GM19455 (cell line): ENCODE data around the gene IQCF5.
"Not testable (repeated sequence)": the region's sequence is repeated elsewhere in the genome, so short reads cannot be mapped to it uniquely, and the experiment has no call there.

Experiments used
- ATAC-seq: cut with Tn5 transposase; IDR thresholded peaks from one replicate; pipeline ENCODE4 v1.9.1; 2021; ENCODE audit not compliant: unreplicated experiment

Gene IQCF5

DNA sequence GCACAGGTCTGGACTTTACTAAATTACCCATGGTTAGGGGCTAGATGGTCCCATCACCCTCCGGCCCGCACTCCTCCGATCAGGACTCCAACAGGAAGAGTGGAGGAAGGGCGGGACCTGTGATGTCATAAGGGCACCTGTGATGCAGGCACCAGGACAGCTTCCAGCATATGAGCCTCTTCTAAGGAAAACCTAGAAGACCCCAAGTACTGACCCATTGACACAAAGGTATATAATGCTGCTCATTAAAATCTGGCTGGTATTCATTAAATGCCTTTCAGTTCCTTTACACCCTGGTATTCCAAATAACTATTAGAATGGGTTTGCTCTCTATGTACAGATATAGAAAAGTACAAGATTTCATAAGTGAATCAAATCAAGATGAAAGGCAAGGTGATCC, at the start of gene IQCF5:
Gene IQCF5 (minus strand): TSS at position 101 of the 400 bp plus-strand sequence. CDS start 70 bp downstream, at position 31.
- no peak for ATAC-seq

DNA sequence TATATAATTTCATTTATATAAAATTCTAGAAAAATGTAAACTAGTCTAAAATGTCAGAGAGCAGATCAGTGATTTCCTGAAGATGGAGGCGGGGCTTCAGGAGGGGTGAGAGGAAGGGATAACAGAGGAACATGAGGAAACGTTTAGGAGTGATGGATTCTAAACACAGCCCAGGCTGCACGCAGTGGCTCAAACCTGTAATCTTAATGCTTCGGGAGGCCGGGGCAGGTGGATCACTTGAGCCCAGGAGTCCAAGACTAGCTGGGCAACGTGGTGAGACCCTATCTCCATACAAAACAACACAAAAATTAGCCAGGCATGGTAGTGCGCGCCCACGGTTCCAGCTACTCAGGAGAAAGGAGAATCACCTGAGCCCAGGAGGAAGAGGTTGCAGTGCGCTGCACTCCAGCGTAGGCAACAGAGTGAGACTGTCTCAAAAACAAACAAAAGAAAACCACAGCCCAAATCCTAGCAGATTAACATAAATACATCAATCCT, 45.7 kb upstream of the IQCF5 start:
- ATAC-seq: no peak

DNA sequence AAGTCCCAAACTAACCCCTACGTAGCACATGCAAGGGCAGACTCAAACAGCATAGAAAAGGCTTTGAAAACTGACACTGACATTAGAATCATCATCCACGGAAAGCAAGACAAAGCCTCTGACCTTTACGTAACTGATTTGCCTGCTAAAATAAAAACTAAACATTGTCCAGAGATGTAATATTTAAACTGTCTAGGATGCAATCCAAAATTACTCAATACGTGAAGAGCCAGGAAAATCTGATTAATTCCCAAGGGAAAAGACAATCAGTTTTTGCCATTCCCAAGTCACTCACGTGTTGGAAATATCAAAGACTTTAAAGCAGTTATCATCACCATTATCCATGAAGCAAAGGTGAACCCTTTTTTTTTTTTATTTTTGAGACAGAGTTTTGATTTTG, 41.0 kb upstream of the IQCF5 start:
- ATAC-seq: no peak

GRCh38 chr3:51908026-51908425, 32.6 kb upstream of the IQCF5 start:
- ATAC-seq: no peak

- no peak for ATAC-seq
Measured at GRCh38 chr3:51904034-51904823, 28.8 kb upstream of the IQCF5 start.

DNA sequence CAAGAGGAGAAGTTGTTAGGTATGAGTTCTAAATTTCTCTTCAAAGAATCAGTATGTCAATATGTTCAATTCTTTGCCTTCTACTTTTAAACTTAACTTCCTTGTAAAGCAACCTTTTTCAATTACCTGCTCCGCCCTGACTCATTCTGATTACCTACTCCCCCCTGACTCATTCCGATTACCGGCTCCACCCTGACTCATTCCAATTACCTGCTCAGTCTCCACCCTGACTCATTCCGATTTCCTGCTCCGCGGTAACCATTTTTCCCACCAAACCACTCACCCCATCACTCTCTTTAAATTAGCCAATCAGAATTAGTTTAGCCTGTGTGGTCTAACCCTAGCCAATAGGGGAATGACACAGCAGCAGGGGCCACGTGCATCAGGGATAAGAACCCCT, 27.0 kb upstream of the IQCF5 start:
- ATAC-seq: not testable (repeated sequence)

GRCh38 chr3:51900043-51900442, 24.6 kb upstream of the IQCF5 start:
- ATAC-seq: not testable (repeated sequence)

- ATAC-seq: no peak
Measured at GRCh38 chr3:51897391-51897790, 22.0 kb upstream of the IQCF5 start.

DNA sequence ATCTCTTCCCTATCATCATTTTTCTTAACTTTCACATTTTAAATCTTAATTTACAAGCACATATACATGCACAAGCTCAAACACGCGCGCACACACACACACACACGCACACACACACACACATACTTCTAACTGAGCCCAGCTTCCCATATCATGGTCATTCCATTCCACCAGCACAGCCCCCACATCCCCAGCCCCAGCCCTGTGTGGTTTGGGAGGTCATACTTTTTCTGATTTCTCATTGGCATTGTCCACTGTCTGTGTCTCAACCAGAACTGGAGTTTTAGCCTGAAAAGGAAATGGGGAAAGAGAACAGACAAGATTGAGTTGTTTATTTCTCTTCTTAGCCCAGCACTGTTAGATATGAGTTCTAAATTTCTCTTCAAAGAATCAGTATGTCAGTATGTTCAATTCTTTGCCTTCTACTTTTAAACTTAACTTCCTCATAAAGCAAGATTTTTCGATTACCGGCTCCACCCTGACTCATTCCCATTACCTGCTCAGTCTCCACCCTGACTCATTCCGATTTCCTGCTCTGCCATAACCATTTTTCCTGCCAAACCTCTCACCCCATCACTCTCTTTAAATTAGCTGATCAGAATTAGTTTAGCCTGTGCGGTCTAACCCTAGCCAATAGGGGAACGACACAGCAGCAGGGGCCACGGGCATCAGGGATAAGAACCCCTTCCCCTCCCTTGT, 21.4 kb upstream of the IQCF5 start:
- ATAC-seq: no peak

DNA sequence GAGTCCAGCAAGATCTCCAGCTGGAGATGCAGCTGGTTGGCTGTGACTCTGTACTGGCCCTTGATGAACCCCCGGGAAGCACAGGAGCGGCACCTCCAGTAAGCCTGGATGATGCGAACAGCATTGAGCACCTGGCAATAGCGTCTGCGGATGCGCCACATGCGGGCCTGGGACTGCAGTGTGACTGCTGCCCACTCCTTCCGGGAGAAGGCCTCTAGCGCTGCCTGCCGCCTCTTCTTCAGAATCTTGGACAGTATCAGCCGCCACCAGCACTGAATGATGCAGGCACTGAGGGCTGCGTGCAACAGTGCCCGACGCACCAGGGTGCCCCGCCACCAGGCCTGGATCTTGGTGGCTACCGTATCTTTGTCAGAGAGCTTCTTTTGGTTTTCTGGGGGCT, 19.5 kb upstream of the IQCF5 start:
- no peak for ATAC-seq

DNA sequence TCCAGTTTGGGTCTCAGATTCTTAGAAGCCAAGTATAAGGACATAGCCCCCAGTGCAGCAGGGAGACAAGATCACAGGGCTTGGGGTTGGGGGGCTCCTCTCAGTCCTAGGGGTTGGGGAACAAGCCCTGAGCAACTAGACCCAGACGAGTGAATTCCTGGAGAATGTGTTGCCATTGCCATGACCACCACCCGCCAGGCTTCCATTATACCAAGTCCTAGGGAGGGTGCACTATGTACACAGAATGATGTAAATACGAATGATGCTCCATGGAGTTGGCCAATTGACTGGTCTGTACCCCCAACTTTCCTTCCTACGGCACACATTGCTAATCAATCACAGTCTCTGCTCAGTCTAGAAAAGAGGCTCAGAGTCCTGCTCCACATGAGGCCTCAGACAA, 19.0 kb upstream of the IQCF5 start:
- ATAC-seq: no peak

DNA sequence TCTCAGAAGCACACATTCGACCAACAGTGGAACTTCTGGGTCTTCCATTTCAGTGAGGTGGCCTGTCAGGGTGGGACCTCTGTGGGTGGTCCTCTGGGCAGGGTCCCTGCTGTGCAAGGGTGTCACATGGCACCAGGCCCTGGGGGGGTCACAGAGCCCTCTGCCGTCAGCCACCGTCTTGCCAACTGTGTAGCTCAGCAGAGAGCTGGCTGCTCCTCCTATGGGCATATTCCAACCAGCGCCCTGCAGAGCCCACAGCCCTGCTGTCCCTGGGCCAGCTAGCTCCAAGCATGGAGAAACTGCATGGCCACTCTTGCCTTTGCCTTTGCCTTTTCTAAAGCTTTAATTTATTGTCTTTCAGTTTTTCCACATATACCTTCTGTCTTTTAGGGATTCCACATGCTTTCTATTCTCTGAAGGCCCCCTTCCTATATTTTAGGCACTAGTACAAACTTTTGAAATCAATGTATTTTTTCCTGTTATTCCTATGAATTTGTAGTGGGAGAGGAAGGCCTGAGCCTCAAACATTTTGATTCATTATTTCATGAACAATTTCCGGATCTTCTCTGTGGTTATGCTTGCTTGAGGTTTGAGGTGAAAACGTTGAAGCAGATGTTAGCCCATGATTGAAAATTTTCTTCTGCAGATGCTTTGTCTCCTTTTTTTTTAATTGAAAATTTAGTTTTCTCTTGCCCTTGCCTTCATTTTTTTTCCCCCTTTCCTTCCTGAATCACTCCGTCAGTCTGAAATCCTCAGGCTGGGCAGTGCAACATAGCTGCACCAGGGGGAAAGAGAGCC, 16.0 kb upstream of the IQCF5 start:
- no peak for ATAC-seq

DNA sequence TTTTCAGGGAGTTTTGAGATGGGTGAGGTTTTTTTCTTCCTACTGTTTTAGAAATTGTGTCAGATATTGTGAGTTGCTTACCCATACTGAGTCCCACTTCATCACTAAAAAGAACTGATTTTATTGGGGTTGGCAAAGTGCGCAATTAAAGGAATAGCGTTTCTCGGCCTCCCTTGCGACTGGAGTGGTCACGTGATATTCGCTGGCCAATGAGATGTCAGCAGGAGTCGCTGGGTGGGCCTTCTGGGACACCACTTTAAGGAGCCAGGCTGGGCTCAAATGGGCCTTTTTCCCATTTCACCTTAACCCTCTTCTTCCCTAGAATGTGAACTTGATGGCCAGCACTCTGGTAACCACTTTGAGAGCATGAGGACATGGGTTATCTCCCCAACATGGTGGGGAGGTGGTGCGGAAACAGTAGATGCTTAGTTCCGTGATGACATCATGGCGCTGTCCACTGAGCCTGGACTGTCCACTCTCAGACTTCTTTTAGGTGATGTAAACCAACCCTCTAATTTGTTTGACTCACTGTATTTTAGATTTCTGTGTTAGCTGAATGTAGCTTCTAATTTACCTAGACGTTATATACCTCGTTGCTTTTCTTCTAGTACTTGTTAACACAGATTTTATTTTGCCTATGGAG, 13.2 kb upstream of the IQCF5 start:
- no peak for ATAC-seq

DNA sequence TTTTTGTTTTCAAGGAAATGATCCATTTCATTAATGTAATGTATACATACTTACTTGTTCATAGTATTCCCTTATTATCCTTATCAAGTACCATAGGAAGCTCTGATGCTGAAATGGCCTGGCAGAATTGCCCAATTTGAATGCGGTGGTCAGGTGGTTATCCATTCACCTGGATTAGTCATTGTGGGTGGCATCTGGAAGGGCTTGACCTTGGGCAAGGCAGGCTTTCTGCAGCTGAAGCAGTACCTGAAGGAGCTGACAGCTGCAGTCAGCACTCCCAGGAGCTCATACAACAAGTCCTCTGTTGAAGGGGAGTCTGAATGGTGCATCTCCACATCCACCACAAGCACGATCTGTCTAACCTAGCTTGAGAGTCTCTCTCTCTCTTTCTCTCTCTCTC, 12.2 kb upstream of the IQCF5 start:
- ATAC-seq: no peak

DNA sequence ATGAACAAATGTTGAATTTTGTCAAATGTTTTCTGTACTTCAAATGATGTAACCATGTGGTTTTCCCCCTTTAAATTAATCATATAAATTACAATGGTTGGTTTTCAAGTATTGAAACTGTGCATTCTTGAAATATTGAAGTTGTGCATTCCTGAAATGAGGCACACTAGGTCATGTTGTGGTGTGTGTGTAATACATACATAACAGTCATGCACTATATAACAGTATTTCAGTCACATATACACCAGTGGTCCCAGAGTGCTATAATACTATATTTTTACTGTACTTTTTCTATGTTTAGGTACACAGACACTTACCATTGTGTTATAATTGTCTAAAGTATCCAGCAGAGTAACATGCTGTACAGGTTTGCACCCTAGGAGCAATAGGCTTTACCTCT, 11.0 kb upstream of the IQCF5 start:
- ATAC-seq: no peak

DNA sequence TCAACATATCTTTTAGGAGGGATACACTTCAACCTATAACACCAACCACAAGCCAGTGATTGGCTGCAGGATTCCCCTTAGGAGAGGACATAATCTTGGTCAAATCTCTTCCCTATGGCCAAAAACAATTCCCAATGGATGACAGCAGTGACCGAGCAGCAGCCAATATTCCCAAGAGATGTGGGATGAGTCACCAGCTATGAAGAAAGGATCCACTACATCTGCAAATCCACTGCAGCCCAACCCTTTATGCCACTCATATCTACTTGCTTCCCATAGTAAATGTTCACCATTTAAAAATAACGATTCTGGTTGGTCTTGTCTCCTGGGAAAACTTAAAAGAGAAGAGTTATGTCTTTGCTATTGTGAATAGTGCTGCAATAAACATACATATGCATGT, 4.5 kb upstream of the IQCF5 start:
- no peak for ATAC-seq

DNA sequence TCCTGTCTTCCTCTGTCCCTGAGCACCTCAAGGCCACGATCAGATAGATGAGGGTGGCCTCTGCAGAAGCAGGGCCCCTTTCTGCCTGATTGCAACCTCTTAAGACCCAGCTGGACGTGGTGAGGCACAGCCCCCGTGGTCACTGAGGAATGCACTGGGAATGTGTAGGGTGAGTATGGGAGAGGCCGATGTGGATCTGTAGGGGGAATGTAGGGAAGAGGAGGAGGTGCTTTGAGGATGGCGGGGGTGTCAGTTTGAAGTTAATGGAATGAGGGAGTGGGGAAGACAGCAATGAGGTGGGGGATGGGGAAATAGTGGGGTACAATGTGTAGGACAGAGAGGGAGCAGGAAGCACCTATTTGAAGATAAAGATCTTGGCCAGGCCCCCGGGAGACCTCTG, 785 bp upstream of the IQCF5 start:
- no peak for ATAC-seq

DNA sequence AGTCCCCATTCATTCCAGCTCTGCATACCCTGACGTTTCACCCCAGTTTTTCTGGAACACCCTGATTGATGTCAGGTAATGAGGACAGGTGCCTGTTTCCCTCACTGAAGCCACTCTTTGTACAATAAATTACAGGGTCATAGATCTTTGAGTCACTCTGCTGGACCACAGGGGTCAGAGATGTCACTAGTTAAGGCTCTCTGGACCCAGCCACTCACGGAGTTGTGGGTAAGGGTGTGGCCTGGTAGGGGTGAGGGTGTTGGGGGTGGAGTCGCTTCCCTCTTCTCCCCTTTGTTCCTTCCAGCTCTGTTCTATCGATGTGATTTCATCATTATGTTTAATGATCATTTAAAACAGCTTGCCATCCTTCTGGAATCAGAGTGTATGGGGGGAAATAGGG, 512 bp downstream of the IQCF5 start:
- no peak for ATAC-seq

GRCh38 chr3:51874411-51874810, 990 bp downstream of the IQCF5 start:
- no peak for ATAC-seq

DNA sequence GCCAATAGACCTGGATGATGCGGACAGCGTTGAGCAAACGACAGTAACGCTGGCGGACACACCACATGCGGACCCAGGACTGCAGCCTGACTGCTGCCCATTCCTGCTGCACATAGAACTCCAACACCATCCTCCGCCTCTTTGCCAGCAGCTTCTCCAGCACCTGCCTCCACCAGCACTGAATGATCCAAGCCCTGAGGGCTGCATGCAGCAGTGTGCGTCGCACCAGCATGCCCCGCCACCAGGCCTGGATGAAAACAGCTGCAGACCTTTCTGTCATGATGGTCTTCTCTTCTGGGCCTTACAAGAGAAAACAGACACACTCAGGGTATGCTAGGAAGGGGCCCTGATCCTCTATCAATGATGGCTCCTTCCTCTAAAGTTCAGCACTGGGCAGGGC, 1.5 kb downstream of the IQCF5 start:
- ATAC-seq: no peak

- no peak for ATAC-seq
Measured at GRCh38 chr3:51873253-51873766, 2.1 kb downstream of the IQCF5 start.
